PC-3 (cell line): Measurements from ENCODE around the gene RCAN1. TPM values are rescaled to one million over a fixed set of nuclear protein-coding genes. Genes with fewer than 3 reads are reported as not detected.

Experiments
- ATAC-seq: fragments of 200-7000 bp; cut with Tn5 transposase; 2 replicates; pipeline ENCODE4 v1.9.1; 2020; ENCODE audit warnings: mild to moderate bottlenecking, moderate library complexity
- BruUV-seq: library from RNA; stranded (reverse); fragments of 400-500 nt; replicated peaks from 2 replicates; lab custom pipeline; 2021; lab: Mats Ljungman, UMichigan
- CTCF ChIA-PET: fragments of 300-600 bp; sonication (Branson Sonifier 250); formaldehyde crosslinking; loops from one replicate; lab custom pipeline; 2022; ENCODE audit warnings: antibody characterized with exemption; lab: Charles Lee
- POLR2A ChIA-PET: fragments of 300-600 bp; sonication (Branson Sonifier 250); formaldehyde crosslinking; loops from one replicate; lab custom pipeline; 2022; ENCODE audit warnings: antibody characterized with exemption; ENCODE audit not compliant: unreplicated experiment; lab: Charles Lee
- DNase-seq: peaks from one replicate; pipeline ENCODE4 v3.0.0-alpha.2; 2015
- H2AFZ ChIP-seq: fragments of 300-600 bp; sonication (generic); 2 replicates; pipeline ENCODE4 v1.6.0; 2016; ENCODE audit warnings: antibody characterized with exemption, low read length
- H3F3A ChIP-seq: fragments of 300-600 bp; sonication (generic); one replicate; pipeline ENCODE4 v1.6.0; 2017; ENCODE audit warnings: antibody characterized with exemption, low read length, control low read depth, mild to moderate bottlenecking; ENCODE audit not compliant: unreplicated experiment
- H3K27ac ChIP-seq: fragments of 300-600 bp; sonication (generic); 2 replicates; pipeline ENCODE4 v1.5.1; 2016; ENCODE audit warnings: mild to moderate bottlenecking, low read length
- H3K27me3 ChIP-seq: fragments of 300-600 bp; sonication (generic); 2 replicates; pipeline ENCODE4 v1.6.1; 2016; ENCODE audit warnings: low read length, mixed read lengths
- H3K36me3 ChIP-seq: fragments of 300-600 bp; sonication (generic); 2 replicates; pipeline ENCODE4 v1.6.1; 2016; ENCODE audit warnings: low read depth, mixed run types, low read length, mixed read lengths
- H3K4me1 ChIP-seq: fragments of 300-600 bp; sonication (generic); 2 replicates; pipeline ENCODE4 v1.5.1; 2016; ENCODE audit warnings: low read length; ENCODE audit not compliant: insufficient read depth
- H3K4me2 ChIP-seq: fragments of 300-600 bp; sonication (generic); 2 replicates; pipeline ENCODE4 v1.6.0; 2016; ENCODE audit warnings: low read length
- H3K4me3 ChIP-seq: fragments of 300-600 bp; sonication (generic); 2 replicates; pipeline ENCODE4 v1.5.1; 2016; ENCODE audit warnings: mild to moderate bottlenecking, low read length, mixed read lengths
- H3K79me2 ChIP-seq: fragments of 300-600 bp; sonication (generic); 2 replicates; pipeline ENCODE4 v1.6.1; 2017; ENCODE audit warnings: low read length, mixed read lengths
- H3K9ac ChIP-seq: fragments of 300-600 bp; sonication (generic); 2 replicates; pipeline ENCODE4 v1.6.0; 2016; ENCODE audit warnings: mild to moderate bottlenecking, low read length
- H3K9me2 ChIP-seq: fragments of 300-600 bp; sonication (generic); replicated peaks from 2 replicates; pipeline ENCODE4 v1.6.1; 2016; ENCODE audit warnings: mixed run types, low read length, mixed read lengths
- H3K9me3 ChIP-seq: fragments of 300-600 bp; sonication (generic); 2 replicates; pipeline ENCODE4 v1.6.1; 2016; ENCODE audit warnings: low read length, mixed read lengths
- H4K20me1 ChIP-seq: fragments of 300-600 bp; sonication (generic); 2 replicates; pipeline ENCODE4 v1.6.1; 2016; ENCODE audit warnings: low read length, mixed read lengths
- CTCF ChIP-seq: fragments of 300-600 bp; sonication (generic); conservative IDR thresholded peaks from 2 replicates; pipeline ENCODE4 v1.5.1; 2017; ENCODE audit warnings: antibody characterized with exemption, low read depth, mild to moderate bottlenecking, low read length
- EZH2 ChIP-seq: fragments of 300-600 bp; sonication (generic); IDR thresholded peaks from one replicate; pipeline ENCODE4 v1.6.1; 2017; ENCODE audit warnings: antibody characterized with exemption, mild to moderate bottlenecking, low read length; ENCODE audit not compliant: unreplicated experiment
- EZH2phosphoT487 ChIP-seq: fragments of 300-600 bp; sonication (generic); IDR thresholded peaks from 2 replicates; pipeline ENCODE4 v1.6.1; 2018; ENCODE audit warnings: mild to moderate bottlenecking, antibody characterized with exemption, low read length, borderline replicate concordance
- intact Hi-C: fragments of 100-400 bp; cut with micrococcal nuclease; formaldehyde crosslinking; loops from 2 replicates; pipeline ENCODE4 v1.9.0; 2023
- total RNA-seq: library from RNA; depleted of rRNA; stranded (reverse); fragments of >200 nt; gene quantifications from 2 replicates; pipeline ENCODE4 v1.2.3, GENCODE V29; 2014

RCAN1 gene
- total RNA-seq, 1 experiment from 2014 or later, result 26.2 TPM

- Histone ChIP-seq H3K4me1 (peaks cover 26% of the 10 kb centered on the region), H4K20me1 (no peaks in the 10 kb centered on the region), H3K9ac (no peak overlapping the region), H3K27me3 (no peaks in the 10 kb centered on the region), H3K36me3 (no peaks in the 10 kb centered on the region), H3K27ac (no peak overlapping the region), H3K9me2 (no peaks in the 10 kb centered on the region), H3K9me3 (no peaks in the 10 kb centered on the region), H3F3A (no peaks in the 10 kb centered on the region), H3K79me2 (no peaks in the 10 kb centered on the region), H2AFZ (no peak overlapping the region), H3K4me2 (no peak overlapping the region), H3K4me3 (no peak overlapping the region)
- CTCF ChIA-PET, result interaction anchor here (1.7 kb wide), 1 partner anchor 10 kb away, joined by 11 read pairs; no protein-coding TSS in a partner anchor
- DNase-seq, result no peak
- BruUV-seq, result no TSS peak
- no peak for TF ChIP-seq EZH2
- no peak for TF ChIP-seq CTCF
- POLR2A ChIA-PET, result no interaction called here
- no peak for ATAC-seq
- intact Hi-C loops, result no loop called here
Observed at GRCh38 chr21:34543017-34543416, 71.9 kb downstream of the RCAN1 start.

DNA sequence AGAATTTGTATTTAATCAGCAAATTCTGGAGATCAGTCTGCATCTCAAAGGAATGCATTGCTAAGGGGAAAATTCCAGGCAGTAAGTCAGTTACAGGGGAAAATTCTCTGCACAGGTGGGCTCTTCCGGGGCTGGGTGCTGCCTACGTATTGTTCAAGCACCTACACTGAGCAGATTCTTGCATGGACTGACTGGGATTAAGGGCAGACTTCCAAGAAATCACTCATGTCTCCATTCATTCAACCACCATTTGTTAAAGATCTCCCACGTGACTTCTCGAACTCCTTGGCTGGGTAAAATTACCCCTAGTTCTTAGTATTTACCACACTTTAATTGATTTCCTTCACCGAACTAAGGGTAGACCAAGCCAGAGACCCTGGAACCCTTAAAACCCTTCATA is 74.7 kb downstream of the RCAN1 start:
- DNase-seq (no peak), ATAC-seq (no peak)
- TF ChIP-seq EZH2 (no peak), CTCF (no peak), EZH2phosphoT487 (no peak)
- peaks cover 17% of the 10 kb centered on the region for H3K4me1 ChIP-seq
- ChIA-PET POLR2A (no interaction called here), CTCF (no interaction called here)
- H3K27ac ChIP-seq, result no peak overlapping the region
- no peaks in the 10 kb centered on the region for H3K9me3 ChIP-seq
- intact Hi-C loops, result no loop called here
- no peaks in the 10 kb centered on the region for H3K36me3 ChIP-seq
- H3K4me2 ChIP-seq, result no peak overlapping the region
- H4K20me1 ChIP-seq, result no peaks in the 10 kb centered on the region
- H3K9me2 ChIP-seq, result no peaks in the 10 kb centered on the region
- H2AFZ ChIP-seq, result no peak overlapping the region
- BruUV-seq, result no TSS peak
- no peak overlapping the region for H3K9ac ChIP-seq
- H3K27me3 ChIP-seq, result no peaks in the 10 kb centered on the region
- H3K79me2 ChIP-seq, result no peaks in the 10 kb centered on the region
- no peaks in the 10 kb centered on the region for H3F3A ChIP-seq
- H3K4me3 ChIP-seq, result no peak overlapping the region

DNA sequence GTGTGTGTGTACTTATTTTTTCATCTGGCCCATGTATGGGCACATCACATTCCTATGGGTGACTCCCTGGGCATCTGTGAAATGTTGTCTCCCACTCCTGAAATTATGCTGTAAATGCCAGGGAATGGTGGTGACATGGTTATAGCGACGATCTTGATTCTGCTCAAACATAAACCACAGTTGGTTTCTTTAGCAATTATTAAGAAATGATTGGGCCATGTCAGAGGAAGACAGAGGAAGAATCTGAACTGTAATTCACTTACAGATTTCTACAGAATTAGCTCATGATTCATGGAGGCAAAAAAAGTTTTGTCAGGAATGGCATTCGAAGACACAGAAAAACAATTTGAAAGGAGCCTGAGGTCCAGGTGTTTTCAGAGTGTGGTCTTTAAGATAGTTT is 77.1 kb downstream of the RCAN1 start:
- no peaks in the 10 kb centered on the region for H3K79me2 ChIP-seq
- no peak overlapping the region for H3K4me3 ChIP-seq
- no peaks in the 10 kb centered on the region for H3K27me3 ChIP-seq
- H3K9ac ChIP-seq, result no peak overlapping the region
- TF ChIP-seq EZH2phosphoT487 (no peak), EZH2 (no peak), CTCF (no peak)
- H3F3A ChIP-seq, result no peaks in the 10 kb centered on the region
- H3K4me1 ChIP-seq, result no peaks in the 10 kb centered on the region
- no peaks in the 10 kb centered on the region for H3K9me2 ChIP-seq
- POLR2A ChIA-PET, result no interaction called here
- ATAC-seq (no peak), DNase-seq (no peak)
- intact Hi-C loops, result no loop called here
- no peaks in the 10 kb centered on the region for H3K36me3 ChIP-seq
- no peak overlapping the region for H2AFZ ChIP-seq
- no peak overlapping the region for H3K4me2 ChIP-seq
- H3K9me3 ChIP-seq, result no peaks in the 10 kb centered on the region
- no TSS peak for BruUV-seq
- CTCF ChIA-PET, result no interaction called here
- no peak overlapping the region for H3K27ac ChIP-seq
- H4K20me1 ChIP-seq, result no peaks in the 10 kb centered on the region
